DND-41 (cell line): Measurements from ENCODE around the gene UST.

Source experiments
- ATAC-seq: fragments of 200-7000 bp; cut with Tn5 transposase; 3 replicates; pipeline ENCODE4 v1.9.1; 2021; ENCODE audit warnings: low read depth; ENCODE audit not compliant: insufficient read depth
- DNase-seq: peaks from one replicate; pipeline ENCODE4 v3.0.0-alpha.2; 2020
- H2AFZ ChIP-seq: 2 replicates; pipeline ENCODE4 v1.6.0; 2012; ENCODE audit warnings: low read depth, low read length
- H3K27ac ChIP-seq: 2 replicates; pipeline ENCODE4 v1.5.1; 2012; ENCODE audit warnings: low read length, inconsistent platforms
- H3K27me3 ChIP-seq: fragments of 200-600 bp; sonication (generic); 2 replicates; pipeline ENCODE4 v1.6.0; 2012; ENCODE audit warnings: low read length, mild to moderate bottlenecking, inconsistent platforms; ENCODE audit not compliant: insufficient read depth, poor library complexity
- H3K36me3 ChIP-seq: 2 replicates; pipeline ENCODE4 v1.5.1; 2012; ENCODE audit warnings: low read length, inconsistent platforms; ENCODE audit not compliant: insufficient read depth
- H3K4me1 ChIP-seq: 2 replicates; pipeline ENCODE4 v1.5.1; 2012; ENCODE audit warnings: mild to moderate bottlenecking, low read length; ENCODE audit not compliant: insufficient read depth
- H3K4me2 ChIP-seq: 2 replicates; pipeline ENCODE4 v1.6.0; 2012; ENCODE audit warnings: mild to moderate bottlenecking, moderate library complexity, low read length, inconsistent platforms; ENCODE audit not compliant: insufficient read depth
- H3K4me3 ChIP-seq, 2 experiments: fragments of 200-600 bp in 1 of 2; shearing (Covaris generic) in 1 of 2; 2 replicates each; pipeline ENCODE4 v1.5.1; 2012 to 2016; ENCODE audit warnings: inconsistent platforms in 2 of 2, low read length in 2 of 2, mild to moderate bottlenecking in 2 of 2, low read depth in 1 of 2, moderate library complexity in 1 of 2
- H3K79me2 ChIP-seq: 2 replicates; pipeline ENCODE4 v1.6.0; 2012; ENCODE audit warnings: low read length, inconsistent platforms; ENCODE audit not compliant: insufficient read depth
- H3K9ac ChIP-seq: 2 replicates; pipeline ENCODE4 v1.6.0; 2012; ENCODE audit warnings: low read depth, mild to moderate bottlenecking, inconsistent platforms, low read length, moderate library complexity
- H3K9me3 ChIP-seq: 2 replicates; pipeline ENCODE4 v1.5.1; 2012; ENCODE audit warnings: low read length, moderate library complexity, mild to moderate bottlenecking, inconsistent platforms; ENCODE audit not compliant: insufficient read depth, severe bottlenecking
- H4K20me1 ChIP-seq: 2 replicates; pipeline ENCODE4 v1.6.0; 2012; ENCODE audit warnings: low read length; ENCODE audit not compliant: insufficient read depth
- EZH2 ChIP-seq: IDR thresholded peaks from 3 replicates; pipeline ENCODE4 v1.6.1; 2012; ENCODE audit warnings: borderline replicate concordance, low read depth, mild to moderate bottlenecking, moderate library complexity, low read length, inconsistent platforms; ENCODE audit not compliant: severe bottlenecking
- TF ChIP-seq, protein P1 (sequence below): IDR thresholded peaks from 2 replicates; pipeline ENCODE4 v1.5.1; 2012; ENCODE audit warnings: borderline replicate concordance, low read length, moderate library complexity, mild to moderate bottlenecking; ENCODE audit not compliant: poor library complexity, severe bottlenecking; ENCODE audit errors: extremely low read depth

UST gene

DNA sequence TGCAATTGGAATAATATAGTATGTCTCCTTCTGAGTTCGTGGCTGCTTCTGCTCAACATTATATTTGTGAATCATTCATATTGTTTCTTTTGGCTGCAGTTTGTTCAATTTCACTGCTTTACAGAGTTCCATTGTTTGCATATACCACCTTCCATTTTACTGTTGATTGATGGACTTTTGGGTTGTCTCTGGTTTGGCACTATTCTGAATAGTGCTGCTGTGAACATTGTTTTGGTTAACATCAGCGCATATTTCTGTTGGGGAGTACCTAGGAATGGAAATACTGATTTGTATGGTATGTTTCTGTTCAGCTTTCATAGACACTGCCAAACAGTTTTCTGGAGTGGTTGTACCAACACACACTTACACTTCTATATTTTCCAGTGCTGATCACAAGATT, 46.9 kb downstream of the UST start:
- no peaks in the 10 kb centered on the region for H3K9me3 ChIP-seq
- H3K4me3 ChIP-seq: no peak overlapping the region
- no peak overlapping the region for H3K9ac ChIP-seq
- no peaks in the 10 kb centered on the region for H3K36me3 ChIP-seq
- ATAC-seq (no peak), DNase-seq (no peak)
- no peaks in the 10 kb centered on the region for H3K4me1 ChIP-seq
- no peak for TF ChIP-seq EZH2
- TF ChIP-seq, protein P1, sequence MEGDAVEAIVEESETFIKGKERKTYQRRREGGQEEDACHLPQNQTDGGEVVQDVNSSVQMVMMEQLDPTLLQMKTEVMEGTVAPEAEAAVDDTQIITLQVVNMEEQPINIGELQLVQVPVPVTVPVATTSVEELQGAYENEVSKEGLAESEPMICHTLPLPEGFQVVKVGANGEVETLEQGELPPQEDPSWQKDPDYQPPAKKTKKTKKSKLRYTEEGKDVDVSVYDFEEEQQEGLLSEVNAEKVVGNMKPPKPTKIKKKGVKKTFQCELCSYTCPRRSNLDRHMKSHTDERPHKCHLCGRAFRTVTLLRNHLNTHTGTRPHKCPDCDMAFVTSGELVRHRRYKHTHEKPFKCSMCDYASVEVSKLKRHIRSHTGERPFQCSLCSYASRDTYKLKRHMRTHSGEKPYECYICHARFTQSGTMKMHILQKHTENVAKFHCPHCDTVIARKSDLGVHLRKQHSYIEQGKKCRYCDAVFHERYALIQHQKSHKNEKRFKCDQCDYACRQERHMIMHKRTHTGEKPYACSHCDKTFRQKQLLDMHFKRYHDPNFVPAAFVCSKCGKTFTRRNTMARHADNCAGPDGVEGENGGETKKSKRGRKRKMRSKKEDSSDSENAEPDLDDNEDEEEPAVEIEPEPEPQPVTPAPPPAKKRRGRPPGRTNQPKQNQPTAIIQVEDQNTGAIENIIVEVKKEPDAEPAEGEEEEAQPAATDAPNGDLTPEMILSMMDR: no peak
- no peaks in the 10 kb centered on the region for H3K27me3 ChIP-seq
- H2AFZ ChIP-seq: no peak overlapping the region
- peaks cover 5% of the 10 kb centered on the region; the same call in 1 of the 2 replicates for H4K20me1 ChIP-seq
- no peaks in the 10 kb centered on the region for H3K79me2 ChIP-seq
- H3K27ac ChIP-seq: no peak overlapping the region
- no peak overlapping the region for H3K4me2 ChIP-seq

DNA sequence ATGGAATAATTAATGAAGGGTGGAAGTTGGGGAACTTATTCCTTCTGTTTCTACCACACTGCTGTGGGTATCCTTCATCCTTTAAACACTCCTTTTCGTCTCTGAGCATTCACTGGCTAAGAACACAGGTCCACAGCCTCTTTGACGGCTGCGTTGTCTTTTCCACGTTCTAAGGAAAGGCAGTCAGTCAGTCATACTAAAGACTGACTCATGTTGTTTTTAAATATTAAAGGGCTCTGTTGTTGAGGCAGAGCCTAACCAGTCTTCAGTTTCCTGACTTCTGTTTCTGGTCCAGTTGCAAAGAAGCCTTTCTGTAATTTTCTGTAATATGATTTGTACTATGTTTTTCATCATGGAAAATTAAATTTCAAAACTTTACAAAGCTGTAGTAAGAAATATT, 48.0 kb downstream of the UST start:
- ATAC-seq: no peak
- H4K20me1 ChIP-seq: peaks cover 5% of the 10 kb centered on the region; the same call in 1 of the 2 replicates

DNA sequence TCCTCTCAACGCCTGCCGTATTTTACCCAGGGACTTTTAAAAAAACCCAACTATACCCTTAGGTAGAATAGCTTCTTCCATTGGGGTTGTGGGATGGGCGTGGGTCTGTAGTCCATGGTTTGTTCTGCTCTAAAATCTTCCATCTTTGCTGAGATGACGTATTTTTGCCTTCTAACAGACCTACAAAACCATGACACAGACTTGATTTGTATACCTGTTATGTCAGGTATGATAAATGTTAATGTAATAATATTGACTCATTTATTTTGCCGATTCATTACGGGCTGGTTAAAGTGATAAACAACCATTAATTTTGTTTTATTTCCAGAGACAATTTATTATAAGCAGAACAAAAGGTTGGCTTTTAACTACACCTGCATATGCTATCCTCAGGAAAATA, 48.7 kb downstream of the UST start:
- peaks cover 3% of the 10 kb centered on the region; the same call in 1 of the 2 replicates for H4K20me1 ChIP-seq
- H3K4me3 ChIP-seq: no peak overlapping the region
- H3K9ac ChIP-seq: no peak overlapping the region
- H3K9me3 ChIP-seq: no peaks in the 10 kb centered on the region
- no peaks in the 10 kb centered on the region for H3K79me2 ChIP-seq
- ATAC-seq (no peak), DNase-seq (no peak)
- H3K27me3 ChIP-seq: no peaks in the 10 kb centered on the region
- no peak overlapping the region for H3K4me2 ChIP-seq
- H3K4me1 ChIP-seq: no peaks in the 10 kb centered on the region
- H3K36me3 ChIP-seq: no peaks in the 10 kb centered on the region
- H2AFZ ChIP-seq: no peak overlapping the region
- TF ChIP-seq, protein P1: no peak
- no peak for TF ChIP-seq EZH2
- no peak overlapping the region for H3K27ac ChIP-seq

More for the DNA sequence above, 48.0 kb downstream of the UST start:
- Histone ChIP-seq H3K9me3 (no peaks in the 10 kb centered on the region), H3K9ac (no peak overlapping the region), H3K27ac (no peak overlapping the region), H2AFZ (no peak overlapping the region; the same call in 1 of the 2 replicates), H3K4me1 (no peaks in the 10 kb centered on the region), H3K4me2 (no peak overlapping the region), H3K36me3 (no peaks in the 10 kb centered on the region), H3K4me3 (no peak overlapping the region), H3K79me2 (no peaks in the 10 kb centered on the region), H3K27me3 (no peaks in the 10 kb centered on the region)
- DNase-seq: no peak
- no peak for TF ChIP-seq EZH2

DNA sequence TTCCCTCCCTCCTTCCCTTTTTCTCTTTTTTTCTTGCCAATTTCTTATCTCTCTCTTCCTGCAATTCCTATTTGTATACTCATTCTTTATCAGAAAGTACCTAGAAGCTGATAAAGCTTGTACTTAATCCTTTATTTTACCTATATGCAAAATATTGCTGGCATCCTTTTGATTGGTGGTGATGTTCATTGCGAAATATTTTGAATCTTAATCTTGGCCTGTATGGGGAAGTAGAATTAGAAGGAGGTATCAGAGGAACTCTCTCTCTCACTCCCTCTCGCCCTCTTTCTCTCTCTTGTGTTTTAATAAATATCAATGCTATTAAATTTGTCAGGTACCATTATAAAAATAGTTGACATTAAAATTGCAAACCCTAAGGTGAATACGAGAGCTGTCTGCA, 52.8 kb downstream of the UST start:
- Histone ChIP-seq H4K20me1 (no peaks in the 10 kb centered on the region; the same call in none of the 2 replicates), H3K79me2 (no peaks in the 10 kb centered on the region), H3K27me3 (no peaks in the 10 kb centered on the region), H3K4me3 (no peak overlapping the region), H3K4me2 (no peak overlapping the region), H2AFZ (no peak overlapping the region), H3K36me3 (no peaks in the 10 kb centered on the region), H3K9ac (no peak overlapping the region), H3K4me1 (no peaks in the 10 kb centered on the region), H3K27ac (no peak overlapping the region), H3K9me3 (no peaks in the 10 kb centered on the region)
- TF ChIP-seq EZH2: no peak
- TF ChIP-seq, protein P1: no peak
- no peak for ATAC-seq
- DNase-seq: no peak
